Psoas muscle (tissue), 8 donors: ENCODE measurements around the gene ACAA2. TPM values are rescaled to one million over a fixed set of nuclear protein-coding genes. Genes with fewer than 3 reads are reported as not detected.

Source experiments
- ATAC-seq, 4 donors: fragments of 200-7000 bp; cut with Tn5 transposase; one replicate each; pipeline ENCODE4 v1.9.1; 2020; ENCODE audit warnings: moderate library complexity in 3 of 4, mild to moderate bottlenecking in 2 of 4
- DNase-seq, 2 donors: peaks; one replicate each; pipeline ENCODE4 v3.0.0-alpha.2; 2020
- H3K27ac ChIP-seq: fragments of 200-600 bp; one replicate; pipeline ENCODE4 v1.8.0; 2022
- H3K27me3 ChIP-seq, 3 donors: fragments of 200-600 bp in 1 of 3; one replicate each; pipeline versions ENCODE4 v1.6.1 to v1.8.0; 2013 to 2022; ENCODE audit warnings: low read length in 2 of 3, mild to moderate bottlenecking in 2 of 3, moderate library complexity in 1 of 3; ENCODE audit not compliant: insufficient read depth in 3 of 3
- H3K36me3 ChIP-seq, 2 donors: fragments of 200-600 bp in 1 of 2; one replicate each; pipeline versions ENCODE4 v1.6.1 to v1.8.0; 2013 to 2022; ENCODE audit warnings: low read depth in 1 of 2, mild to moderate bottlenecking in 1 of 2, moderate library complexity in 1 of 2; ENCODE audit not compliant: insufficient read depth in 1 of 2
- H3K4me1 ChIP-seq: fragments of 200-600 bp; one replicate; pipeline ENCODE4 v1.8.0; 2022
- H3K4me3 ChIP-seq: fragments of 200-600 bp; one replicate; pipeline ENCODE4 v1.8.0; 2022; ENCODE audit warnings: mild to moderate bottlenecking
- H3K9me3 ChIP-seq: fragments of 200-600 bp; one replicate; pipeline ENCODE4 v1.8.0; 2022
- WGBS, 3 donors: extraction: QIAGEN DNeasy Blood & Tissue Kit; methylation state at CpG; one replicate each; pipeline versions ENCODE4 v1.1.6 to v1.1.7; 2013; 5-methylcytosine and 5-hydroxymethylcytosine counted together
- intact Hi-C, 2 donors: fragments of 100-400 bp; cut with DNase I; formaldehyde crosslinking; loops; one replicate each; pipeline versions ENCODE4 v1.11.0 to v1.14.2; 2022
- polyA plus RNA-seq, 3 donors: library from polyadenylated mRNA; stranded (reverse); fragments of 200-250 nt; gene quantifications; one replicate each; pipeline ENCODE4 v1.2.3, GENCODE V29; 2013
- total RNA-seq, 4 donors: library from RNA; stranded (reverse); fragmentation: NEBNext Ultra II Directional in 2 of 4; extraction: Animal tissue kit (Norgen Biotek cat#: 25700) in 2 of 4; gene quantifications; one replicate each; pipeline versions ENCODE4 v1.2.1 to v1.2.4, GENCODE V29; 2021 to 2023
- TF ChIP-seq, protein P1 (sequence below): fragments of 200-600 bp; IDR thresholded peaks from one replicate; pipeline ENCODE4 v1.8.0; 2022; ENCODE audit warnings: antibody characterized with exemption
- donor health status: healthy with polysubstance abuse.
- donor health status: DM: no; HTN: no; CAD: no; lungs with moderate emphysema.
- donor health status: Bipolar disorder and iron deficiency.
- donor health status: healthy.
- donor health status: DM: yes; HTN: yes; CAD: no.
- donor health status: DM: no; HTN: no; CAD: no.
- donor health status: DM: no; HTN: no; CAD: no.
- donor health status: DM: yes; HTN: yes; CAD: no.

ACAA2 gene
- total and polyA plus RNA-seq, 7 donors = 75.5 to 158 (median 95.4) TPM

DNA sequence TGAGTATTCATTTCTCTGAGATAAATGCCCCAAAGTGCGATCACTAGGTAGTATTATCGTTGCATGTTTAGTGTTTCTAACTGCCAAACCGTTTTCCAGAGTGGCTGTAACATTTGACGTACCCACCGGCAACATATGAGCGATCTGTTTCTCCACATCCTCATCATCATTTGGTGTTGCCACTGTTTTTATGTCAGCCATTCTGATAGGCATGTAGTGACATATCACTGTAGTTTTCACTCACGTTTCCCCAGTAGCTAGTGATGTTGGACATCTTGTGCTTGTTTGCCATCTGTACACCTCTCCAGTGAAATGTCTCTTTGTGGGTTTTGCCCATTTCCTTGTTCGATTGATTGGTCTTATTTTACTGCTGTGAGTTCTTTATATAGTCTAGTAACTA, 63.8 kb downstream of the ACAA2 start:
- H3K27ac ChIP-seq = no peak overlapping the region
- WGBS, 3 donors = 77 to 79% (median 79%) methylated on average over 8 of the region's 8 CpGs
- intact Hi-C loops = no loop called here
- TF ChIP-seq, protein P1, sequence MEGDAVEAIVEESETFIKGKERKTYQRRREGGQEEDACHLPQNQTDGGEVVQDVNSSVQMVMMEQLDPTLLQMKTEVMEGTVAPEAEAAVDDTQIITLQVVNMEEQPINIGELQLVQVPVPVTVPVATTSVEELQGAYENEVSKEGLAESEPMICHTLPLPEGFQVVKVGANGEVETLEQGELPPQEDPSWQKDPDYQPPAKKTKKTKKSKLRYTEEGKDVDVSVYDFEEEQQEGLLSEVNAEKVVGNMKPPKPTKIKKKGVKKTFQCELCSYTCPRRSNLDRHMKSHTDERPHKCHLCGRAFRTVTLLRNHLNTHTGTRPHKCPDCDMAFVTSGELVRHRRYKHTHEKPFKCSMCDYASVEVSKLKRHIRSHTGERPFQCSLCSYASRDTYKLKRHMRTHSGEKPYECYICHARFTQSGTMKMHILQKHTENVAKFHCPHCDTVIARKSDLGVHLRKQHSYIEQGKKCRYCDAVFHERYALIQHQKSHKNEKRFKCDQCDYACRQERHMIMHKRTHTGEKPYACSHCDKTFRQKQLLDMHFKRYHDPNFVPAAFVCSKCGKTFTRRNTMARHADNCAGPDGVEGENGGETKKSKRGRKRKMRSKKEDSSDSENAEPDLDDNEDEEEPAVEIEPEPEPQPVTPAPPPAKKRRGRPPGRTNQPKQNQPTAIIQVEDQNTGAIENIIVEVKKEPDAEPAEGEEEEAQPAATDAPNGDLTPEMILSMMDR = no peak
- H3K4me1 ChIP-seq = no peaks in the 10 kb centered on the region
- no peak for DNase-seq
- no peak overlapping the region for H3K4me3 ChIP-seq
- H3K27me3 ChIP-seq = peaks cover 0 to 2% (median 0%) of the 10 kb centered on the region in 3 donors
- no peaks in the 10 kb centered on the region for H3K9me3 ChIP-seq
- ATAC-seq = no peak
- H3K36me3 ChIP-seq = no peaks in the 10 kb centered on the region

DNA sequence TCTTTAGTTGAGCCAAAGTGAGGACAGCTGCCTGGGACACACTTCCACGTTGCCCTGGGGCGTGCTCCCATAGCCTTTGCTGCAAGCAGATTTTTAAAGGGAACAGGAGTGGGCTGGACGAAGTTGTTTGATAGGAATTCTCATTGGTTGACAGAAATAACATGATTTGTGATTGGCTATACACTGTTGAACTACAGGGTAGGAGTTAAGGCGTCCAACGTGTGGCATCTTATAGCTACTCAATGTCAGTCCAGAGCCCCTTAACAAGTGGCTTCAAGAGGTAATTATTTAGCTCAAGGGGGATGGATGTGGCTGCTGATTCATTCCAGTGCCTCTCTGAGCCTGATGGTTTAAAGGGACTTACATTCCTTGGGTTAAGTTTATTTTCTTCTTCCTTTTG, 65.5 kb downstream of the ACAA2 start:
- Histone ChIP-seq H3K9me3 (no peaks in the 10 kb centered on the region), H3K4me3 (no peak overlapping the region), H3K4me1 (no peaks in the 10 kb centered on the region), H3K27me3 (peaks cover 0 to 3% (median 0%) of the 10 kb centered on the region in 3 donors), H3K27ac (no peak overlapping the region), H3K36me3 (no peaks in the 10 kb centered on the region)
- TF ChIP-seq, protein P1 = no peak
- WGBS, 3 donors = 46 to 56% (median 46%) methylated on average over 5 of the region's 5 CpGs
- intact Hi-C loops = no loop called here
- DNase-seq = no peak
- no peak for ATAC-seq

DNA sequence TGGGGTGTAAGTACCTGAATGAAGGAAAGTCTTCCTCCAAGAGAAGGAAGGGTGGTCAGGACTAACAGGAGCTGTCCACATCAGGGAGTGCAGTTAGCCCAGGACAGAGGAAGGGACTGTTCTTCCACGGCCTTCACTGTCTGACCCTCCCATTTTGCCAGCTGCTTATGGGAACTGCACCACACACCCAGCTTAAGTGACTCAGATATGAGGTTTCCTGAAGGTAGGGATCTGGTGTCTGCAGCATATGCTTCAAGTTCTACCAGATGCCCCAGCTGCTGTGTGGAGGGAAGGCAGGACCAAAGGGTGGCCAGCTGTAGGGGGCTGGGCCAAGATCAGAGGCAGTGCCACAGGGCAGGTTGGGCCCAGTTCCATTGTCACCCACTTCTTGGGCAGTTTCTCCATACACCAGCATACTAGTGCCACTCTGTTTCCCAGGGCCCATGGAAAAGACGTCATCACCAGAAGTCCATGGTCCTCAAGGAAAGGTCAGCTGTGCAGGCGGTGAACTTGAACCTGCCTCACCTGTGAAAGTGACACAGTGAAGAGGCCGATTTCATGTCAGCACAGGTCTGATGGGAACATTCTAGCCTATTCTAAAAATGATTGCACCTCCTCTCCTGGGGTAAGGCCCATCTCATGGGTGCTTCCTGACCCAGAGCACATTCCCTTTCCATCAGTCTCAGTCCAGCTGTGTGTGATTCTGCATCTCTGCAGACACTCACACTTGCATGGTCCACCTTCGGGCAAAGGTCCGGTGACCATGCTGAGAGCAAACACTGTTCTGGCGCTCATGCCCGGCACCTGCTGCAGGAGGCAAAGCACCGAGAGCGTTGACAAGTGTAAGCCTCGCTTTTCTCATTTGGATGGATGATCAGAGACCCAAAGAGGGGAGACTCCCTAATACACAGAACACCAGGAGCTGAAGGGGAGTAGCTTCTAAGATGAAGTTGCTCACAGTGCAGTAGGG, 68.0 kb downstream of the ACAA2 start:
- H3K9me3 ChIP-seq = no peaks in the 10 kb centered on the region
- no peak overlapping the region for H3K27ac ChIP-seq
- ATAC-seq = no peak
- no peaks in the 10 kb centered on the region for H3K4me1 ChIP-seq
- TF ChIP-seq, protein P1 = no peak
- H3K4me3 ChIP-seq = no peak overlapping the region
- WGBS, 3 donors = 88 to 91% (median 90%) methylated on average over 11 of the region's 11 CpGs
- peaks cover 0 to 3% (median 0%) of the 10 kb centered on the region in 3 donors for H3K27me3 ChIP-seq
- DNase-seq = no peak
- intact Hi-C loops = no loop called here
- no peaks in the 10 kb centered on the region for H3K36me3 ChIP-seq

DNA sequence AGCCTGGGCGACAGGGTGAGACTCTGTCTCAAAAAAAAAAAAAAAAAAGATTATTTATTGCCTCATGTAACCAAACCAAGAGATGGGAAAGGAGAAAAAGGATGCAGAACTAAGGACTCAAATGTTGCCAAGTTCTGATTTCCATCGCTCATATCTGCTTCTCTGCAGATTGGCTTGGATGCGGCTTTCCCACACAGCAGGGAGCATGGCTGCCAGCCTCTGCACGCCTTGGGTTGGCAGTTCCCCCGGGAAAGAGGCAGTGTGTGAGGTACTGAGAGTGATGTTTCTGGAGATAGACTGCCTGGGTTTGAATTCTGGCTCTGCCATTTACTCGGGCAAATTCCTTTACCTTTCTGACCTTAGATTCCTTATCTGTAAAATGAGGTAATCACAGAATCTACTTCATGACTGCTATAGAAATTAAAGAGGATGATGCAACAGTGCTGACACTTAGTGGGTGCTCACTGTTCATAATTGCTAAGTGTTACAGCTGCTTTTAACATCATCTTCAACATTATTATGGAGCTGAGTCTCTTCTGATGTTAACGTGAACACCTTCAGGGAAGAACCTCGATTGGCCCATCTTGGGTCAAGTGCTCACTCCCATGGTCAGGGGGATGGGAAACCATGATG, 68.8 kb downstream of the ACAA2 start:
- WGBS, 3 donors = 36 to 50% (median 39%) methylated on average over 8 of the region's 8 CpGs
- H3K27ac ChIP-seq = no peak overlapping the region
- H3K4me1 ChIP-seq = no peaks in the 10 kb centered on the region
- H3K27me3 ChIP-seq = peaks cover 0 to 3% (median 0%) of the 10 kb centered on the region in 3 donors
- H3K4me3 ChIP-seq = no peak overlapping the region
- no peak for DNase-seq
- no peaks in the 10 kb centered on the region for H3K36me3 ChIP-seq
- intact Hi-C loops = no loop called here
- H3K9me3 ChIP-seq = no peaks in the 10 kb centered on the region
- TF ChIP-seq, protein P1 = no peak
- ATAC-seq = no peak
